ENCODE measurements around the gene HOXB1. TPM values are rescaled to one million over a fixed set of nuclear protein-coding genes. Genes with fewer than 3 reads are reported as not detected.

HOXB1 gene
- total RNA-seq, 1 experiment from 2014 or later = not detected

DNA sequence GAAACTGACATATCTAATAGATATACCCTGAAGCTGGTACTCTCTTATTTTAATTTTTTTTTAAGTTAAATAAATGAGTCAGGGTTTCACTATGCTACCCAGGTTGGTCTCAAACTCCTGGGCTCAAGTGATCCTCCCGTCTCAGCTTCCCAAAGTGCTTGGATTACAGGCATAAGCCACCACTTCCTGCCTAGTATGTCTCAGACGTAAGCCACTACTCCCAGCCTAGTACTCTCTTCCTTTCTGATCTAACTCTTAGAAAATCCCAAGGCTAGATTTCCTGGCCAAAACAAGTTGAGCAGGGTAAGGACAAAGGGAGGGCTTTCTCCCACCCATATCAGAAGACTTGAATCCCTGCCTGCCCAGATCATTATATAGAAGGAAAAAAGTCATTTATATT lies 33.7 kb downstream of the HOXB1 start:
- H3K9me2 ChIP-seq (replicated peaks; ENCODE audit: insufficient read depth, low read length) = no peaks in the 10 kb centered on the region
- no peak overlapping the region for H3K4me2 ChIP-seq (ENCODE audit: low read depth, low read length, poor library complexity, severe bottlenecking)
- H3K9ac ChIP-seq (ENCODE audit: low read length) = no peak overlapping the region
- no peaks in the 10 kb centered on the region for H3K9me3 ChIP-seq (ENCODE audit: low read length)
- no peak for DNase-seq
- H2AFZ ChIP-seq (ENCODE audit: low read length) = no peak overlapping the region
- H3K27ac ChIP-seq (ENCODE audit: low read length) = no peak overlapping the region
- no peaks in the 10 kb centered on the region for H3K27me3 ChIP-seq (ENCODE audit: low read length)
- H3K79me2 ChIP-seq (ENCODE audit: low read length) = no peaks in the 10 kb centered on the region
- no peaks in the 10 kb centered on the region for H3K36me3 ChIP-seq (ENCODE audit: insufficient read depth, low read length)
- no peak overlapping the region for H3K4me3 ChIP-seq (ENCODE audit: low read length)
- no peaks in the 10 kb centered on the region for H3K4me1 ChIP-seq (ENCODE audit: low read length)
- no peaks in the 10 kb centered on the region for H4K20me1 ChIP-seq (ENCODE audit: insufficient read depth, low read depth, low read length)

DNA sequence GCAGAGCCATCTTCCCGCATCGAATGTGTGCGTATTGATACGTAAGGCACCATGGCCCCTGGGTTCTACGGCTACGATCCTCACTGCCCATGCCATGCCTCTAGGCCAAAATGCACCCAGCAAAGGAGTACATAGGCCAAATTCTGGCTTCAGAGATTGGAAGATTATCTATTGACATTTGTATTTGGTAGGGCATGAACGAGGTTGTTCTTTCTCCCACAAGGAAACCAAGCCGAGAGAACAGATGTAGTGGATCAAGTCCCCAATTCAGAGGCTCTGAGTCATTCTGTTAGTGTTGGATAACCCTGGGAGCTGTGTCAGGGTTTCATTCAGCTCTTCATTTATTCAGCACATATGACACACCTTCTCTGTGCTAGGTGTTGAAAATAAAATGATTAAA lies 36.5 kb downstream of the HOXB1 start:
- Histone ChIP-seq H3K36me3 (ENCODE audit: insufficient read depth, low read length) (no peaks in the 10 kb centered on the region), H4K20me1 (ENCODE audit: insufficient read depth, low read depth, low read length) (no peaks in the 10 kb centered on the region), H3K27ac (ENCODE audit: low read length) (no peak overlapping the region), H3K9me3 (ENCODE audit: low read length) (no peaks in the 10 kb centered on the region), H3K9ac (ENCODE audit: low read length) (no peak overlapping the region), H3K4me3 (ENCODE audit: low read length) (no peak overlapping the region), H3K27me3 (ENCODE audit: low read length) (no peaks in the 10 kb centered on the region), H3K4me2 (ENCODE audit: low read depth, low read length, poor library complexity, severe bottlenecking) (no peak overlapping the region), H3K79me2 (ENCODE audit: low read length) (no peaks in the 10 kb centered on the region), H3K4me1 (ENCODE audit: low read length) (no peaks in the 10 kb centered on the region), H2AFZ (ENCODE audit: low read length) (no peak overlapping the region), H3K9me2 (replicated peaks; ENCODE audit: insufficient read depth, low read length) (no peaks in the 10 kb centered on the region)
- DNase-seq = no peak

DNA sequence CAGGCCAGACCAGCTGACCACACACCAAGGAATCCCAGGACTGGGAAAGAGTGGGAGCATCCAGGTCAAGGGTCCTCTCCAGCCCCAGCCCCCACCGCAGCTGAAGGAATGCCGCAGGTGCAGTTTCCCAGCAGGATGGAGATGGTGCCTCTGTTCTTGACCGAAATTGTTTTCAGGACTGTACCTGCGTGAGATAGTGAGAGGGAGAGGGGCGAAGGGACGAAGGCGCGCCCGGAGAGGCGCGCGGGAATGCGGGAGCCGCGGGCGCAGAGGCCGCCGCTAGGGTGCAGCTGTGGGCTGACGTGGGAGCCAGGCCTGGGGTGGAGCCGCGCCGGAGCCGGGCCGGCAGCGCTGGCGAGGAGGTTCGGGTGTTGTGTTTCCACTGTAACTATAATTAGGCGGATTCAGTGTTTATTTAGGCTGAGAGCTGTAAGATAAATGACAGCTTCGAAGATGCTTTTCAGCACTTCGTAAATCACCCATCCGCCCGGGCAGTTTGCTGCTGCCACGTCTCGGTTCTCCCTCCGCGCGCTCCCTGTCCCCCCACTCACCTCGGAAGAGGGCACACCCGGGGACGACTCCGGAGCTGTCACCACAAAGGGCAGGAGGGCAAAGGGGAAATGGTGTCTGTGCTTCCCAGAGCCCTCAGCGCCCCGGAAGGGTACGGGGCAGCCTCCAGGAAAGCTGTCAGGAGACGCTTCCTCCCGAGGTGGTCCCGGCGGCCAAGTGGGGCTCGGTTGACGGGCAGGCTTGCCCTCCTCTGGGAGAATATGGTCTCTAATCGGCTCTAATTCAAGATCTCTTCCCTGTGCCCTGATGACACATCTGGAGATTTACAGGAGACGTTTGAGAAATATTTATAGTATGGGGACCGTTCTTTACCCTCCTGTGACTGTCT lies 38.2 kb downstream of the HOXB1 start:
- Histone ChIP-seq H3K4me2 (ENCODE audit: low read depth, low read length, poor library complexity, severe bottlenecking) (no peak overlapping the region), H3K9me2 (replicated peaks; ENCODE audit: insufficient read depth, low read length) (no peaks in the 10 kb centered on the region), H3K4me3 (ENCODE audit: low read length) (no peak overlapping the region), H3K9ac (ENCODE audit: low read length) (no peak overlapping the region), H3K9me3 (ENCODE audit: low read length) (no peaks in the 10 kb centered on the region), H2AFZ (ENCODE audit: low read length) (no peak overlapping the region), H3K4me1 (ENCODE audit: low read length) (no peaks in the 10 kb centered on the region), H3K79me2 (ENCODE audit: low read length) (no peaks in the 10 kb centered on the region), H3K27me3 (ENCODE audit: low read length) (no peaks in the 10 kb centered on the region), H3K36me3 (ENCODE audit: insufficient read depth, low read length) (no peaks in the 10 kb centered on the region), H3K27ac (ENCODE audit: low read length) (no peak overlapping the region), H4K20me1 (ENCODE audit: insufficient read depth, low read depth, low read length) (no peaks in the 10 kb centered on the region)
- peak; percentile 54 for DNase-seq

DNA sequence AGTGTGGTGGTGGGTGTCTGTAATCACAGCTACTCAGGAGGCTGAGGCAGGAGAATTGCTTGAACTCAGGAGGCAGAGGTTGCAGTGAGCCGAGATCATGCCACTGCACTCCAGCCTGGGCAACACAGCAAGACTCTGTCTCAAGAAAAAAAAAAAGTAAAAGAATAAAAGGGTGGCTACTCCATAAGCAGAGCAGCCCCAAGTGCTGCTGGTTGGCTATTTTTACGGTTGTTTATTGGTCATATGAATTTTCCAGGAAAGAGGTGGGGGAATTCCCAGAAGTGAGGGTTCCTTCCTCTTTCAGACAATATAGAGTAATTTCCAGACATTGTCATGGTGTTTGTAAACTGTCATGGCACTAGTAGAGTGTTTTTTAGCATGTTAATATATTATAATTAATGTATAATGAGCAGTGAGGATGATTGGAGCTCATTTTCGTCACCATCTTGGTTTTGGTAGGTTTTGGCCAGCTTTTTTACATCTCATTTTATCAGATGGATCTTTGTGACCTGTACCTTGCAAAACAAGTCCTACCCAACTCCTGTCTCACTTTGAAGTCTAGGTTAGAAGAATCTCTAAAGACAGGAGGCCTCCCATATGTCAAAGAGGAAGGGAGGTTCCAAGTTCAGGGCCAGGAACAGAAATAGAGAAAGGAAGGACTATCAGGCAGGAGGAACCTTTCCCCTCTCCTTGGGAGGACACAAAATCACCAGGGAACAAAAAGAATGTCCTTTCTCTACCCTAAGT lies 39.1 kb downstream of the HOXB1 start:
- H2AFZ ChIP-seq (ENCODE audit: low read length) = no peak overlapping the region
- H3K27me3 ChIP-seq (ENCODE audit: low read length) = no peaks in the 10 kb centered on the region
- H3K4me2 ChIP-seq (ENCODE audit: low read depth, low read length, poor library complexity, severe bottlenecking) = no peak overlapping the region
- no peaks in the 10 kb centered on the region for H3K36me3 ChIP-seq (ENCODE audit: insufficient read depth, low read length)
- no peaks in the 10 kb centered on the region for H3K79me2 ChIP-seq (ENCODE audit: low read length)
- H3K9me3 ChIP-seq (ENCODE audit: low read length) = no peaks in the 10 kb centered on the region
- no peak overlapping the region for H3K27ac ChIP-seq (ENCODE audit: low read length)
- no peak for DNase-seq
- H3K9ac ChIP-seq (ENCODE audit: low read length) = no peak overlapping the region
- no peak overlapping the region for H3K4me3 ChIP-seq (ENCODE audit: low read length)
- no peaks in the 10 kb centered on the region for H4K20me1 ChIP-seq (ENCODE audit: insufficient read depth, low read depth, low read length)
- H3K4me1 ChIP-seq (ENCODE audit: low read length) = no peaks in the 10 kb centered on the region
- no peaks in the 10 kb centered on the region for H3K9me2 ChIP-seq (replicated peaks; ENCODE audit: insufficient read depth, low read length)

DNA sequence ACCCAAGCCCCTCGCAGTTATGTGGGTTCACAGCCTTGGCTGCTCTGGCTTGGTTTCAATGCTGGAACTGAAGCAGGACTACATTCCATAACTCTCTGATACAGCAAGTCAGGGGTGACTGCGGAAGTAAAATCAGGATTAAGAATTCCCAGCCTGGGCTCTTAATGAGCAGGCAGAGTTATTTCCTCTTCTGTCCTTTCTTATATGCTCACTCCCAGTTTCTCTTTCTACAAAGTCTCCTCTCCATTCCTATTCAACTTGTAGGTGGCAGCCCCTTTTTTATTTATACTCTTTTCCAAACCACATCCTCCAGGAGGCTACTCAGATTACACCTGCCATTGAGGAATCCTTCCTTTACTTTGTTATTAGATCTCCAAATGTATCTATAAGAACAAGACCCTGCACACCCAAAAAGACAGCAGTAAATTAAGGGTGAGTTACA lies 40.3 kb downstream of the HOXB1 start:
- Histone ChIP-seq H3K36me3 (ENCODE audit: insufficient read depth, low read length) (no peaks in the 10 kb centered on the region), H3K4me2 (ENCODE audit: low read depth, low read length, poor library complexity, severe bottlenecking) (no peak overlapping the region), H4K20me1 (ENCODE audit: insufficient read depth, low read depth, low read length) (no peaks in the 10 kb centered on the region), H3K9ac (ENCODE audit: low read length) (no peak overlapping the region), H2AFZ (ENCODE audit: low read length) (no peak overlapping the region), H3K79me2 (ENCODE audit: low read length) (no peaks in the 10 kb centered on the region), H3K9me2 (replicated peaks; ENCODE audit: insufficient read depth, low read length) (no peaks in the 10 kb centered on the region), H3K9me3 (ENCODE audit: low read length) (no peaks in the 10 kb centered on the region), H3K27ac (ENCODE audit: low read length) (no peak overlapping the region), H3K4me3 (ENCODE audit: low read length) (no peak overlapping the region), H3K4me1 (ENCODE audit: low read length) (no peaks in the 10 kb centered on the region), H3K27me3 (ENCODE audit: low read length) (no peaks in the 10 kb centered on the region)
- no peak for DNase-seq

DNA sequence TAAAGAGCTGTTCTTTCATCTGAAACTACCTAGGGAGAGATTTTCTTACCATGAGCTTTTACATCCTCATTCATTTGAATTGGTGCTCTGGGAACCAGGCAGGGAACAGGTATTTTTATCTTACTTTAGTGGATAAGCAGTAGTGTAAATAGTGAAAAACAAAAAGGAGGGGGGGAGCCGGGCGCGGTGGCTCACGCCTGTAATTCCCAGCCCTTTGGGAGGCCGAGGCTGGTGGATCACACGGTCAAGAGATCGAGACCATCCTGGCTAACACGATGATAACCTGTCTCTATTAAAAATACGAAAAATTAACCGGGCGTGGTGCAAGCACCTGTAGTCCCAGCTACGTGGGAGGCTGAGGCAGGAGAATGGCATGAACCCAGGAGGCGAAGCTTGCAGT lies 41.0 kb downstream of the HOXB1 start:
- H3K79me2 ChIP-seq (ENCODE audit: low read length) = no peaks in the 10 kb centered on the region
- no peak overlapping the region for H3K27ac ChIP-seq (ENCODE audit: low read length)
- H3K9me2 ChIP-seq (replicated peaks; ENCODE audit: insufficient read depth, low read length) = no peaks in the 10 kb centered on the region
- H3K4me2 ChIP-seq (ENCODE audit: low read depth, low read length, poor library complexity, severe bottlenecking) = no peak overlapping the region
- no peak overlapping the region for H3K4me3 ChIP-seq (ENCODE audit: low read length)
- no peaks in the 10 kb centered on the region for H3K4me1 ChIP-seq (ENCODE audit: low read length)
- no peaks in the 10 kb centered on the region for H4K20me1 ChIP-seq (ENCODE audit: insufficient read depth, low read depth, low read length)
- DNase-seq = no peak
- H3K36me3 ChIP-seq (ENCODE audit: insufficient read depth, low read length) = no peaks in the 10 kb centered on the region
- no peak overlapping the region for H2AFZ ChIP-seq (ENCODE audit: low read length)
- no peaks in the 10 kb centered on the region for H3K27me3 ChIP-seq (ENCODE audit: low read length)
- H3K9ac ChIP-seq (ENCODE audit: low read length) = no peak overlapping the region
- no peaks in the 10 kb centered on the region for H3K9me3 ChIP-seq (ENCODE audit: low read length)

DNA sequence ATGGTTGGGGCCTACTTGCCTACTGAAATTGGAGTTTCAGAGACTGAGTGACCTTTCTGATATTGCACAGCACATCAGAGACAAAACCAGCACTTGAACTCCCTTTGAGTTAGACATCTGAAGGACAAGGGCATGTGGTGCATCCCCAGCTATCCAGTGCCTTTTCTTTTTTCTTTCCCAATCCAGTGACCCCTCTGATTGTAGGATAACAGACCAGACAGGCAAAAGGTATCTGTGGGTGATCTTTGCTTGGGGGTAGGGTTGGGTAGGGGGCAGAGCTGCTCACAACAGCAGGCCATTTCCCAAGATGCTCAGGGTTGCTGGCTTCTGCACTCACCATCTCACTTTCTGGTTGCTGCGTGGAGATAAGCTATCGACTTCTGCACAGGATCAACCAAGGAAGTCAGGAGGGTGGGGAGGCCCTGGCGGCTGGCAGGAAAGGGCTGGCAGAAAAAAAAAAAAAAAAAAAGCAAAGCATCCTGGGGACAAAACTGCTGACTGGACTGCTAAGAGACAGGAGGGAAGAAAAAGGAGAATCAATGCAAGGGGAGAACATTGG lies 42.2 kb downstream of the HOXB1 start:
- no peak overlapping the region for H3K27ac ChIP-seq (ENCODE audit: low read length)
- no peaks in the 10 kb centered on the region for H3K27me3 ChIP-seq (ENCODE audit: low read length)
- no peak overlapping the region for H2AFZ ChIP-seq (ENCODE audit: low read length)
- H3K4me3 ChIP-seq (ENCODE audit: low read length) = no peak overlapping the region
- no peaks in the 10 kb centered on the region for H3K9me3 ChIP-seq (ENCODE audit: low read length)
- no peak for DNase-seq
- no peaks in the 10 kb centered on the region for H3K36me3 ChIP-seq (ENCODE audit: insufficient read depth, low read length)
- H3K4me2 ChIP-seq (ENCODE audit: low read depth, low read length, poor library complexity, severe bottlenecking) = no peak overlapping the region
- H3K79me2 ChIP-seq (ENCODE audit: low read length) = no peaks in the 10 kb centered on the region
- no peaks in the 10 kb centered on the region for H3K9me2 ChIP-seq (replicated peaks; ENCODE audit: insufficient read depth, low read length)
- H3K9ac ChIP-seq (ENCODE audit: low read length) = no peak overlapping the region
- H3K4me1 ChIP-seq (ENCODE audit: low read length) = peaks cover 9% of the 10 kb centered on the region
- no peaks in the 10 kb centered on the region for H4K20me1 ChIP-seq (ENCODE audit: insufficient read depth, low read depth, low read length)

DNA sequence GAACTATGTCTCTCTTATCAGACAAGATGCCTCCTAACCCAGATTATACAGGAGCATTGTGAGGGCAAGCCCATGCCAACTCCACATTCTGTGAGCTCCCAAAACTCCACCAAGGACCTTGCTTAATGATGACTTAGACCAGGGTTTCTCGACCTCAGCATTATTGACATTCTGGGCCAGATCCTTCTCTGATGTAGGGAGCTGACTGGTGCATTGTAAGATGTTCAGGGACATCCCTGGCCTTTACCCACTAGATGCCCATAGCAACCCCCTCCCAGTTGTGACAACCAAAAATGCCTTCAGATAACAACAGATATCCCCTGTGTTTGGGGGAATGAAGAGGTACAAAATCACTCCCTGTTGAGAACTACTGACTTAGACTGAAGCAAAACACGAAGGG lies 43.6 kb downstream of the HOXB1 start:
- no peak for DNase-seq

More for the DNA sequence above, 43.6 kb downstream of the HOXB1 start:
- Histone ChIP-seq H3K4me1 (ENCODE audit: low read length) (peaks cover 16% of the 10 kb centered on the region), H3K27ac (ENCODE audit: low read length) (no peak overlapping the region), H3K4me2 (ENCODE audit: low read depth, low read length, poor library complexity, severe bottlenecking) (no peak overlapping the region), H3K79me2 (ENCODE audit: low read length) (no peaks in the 10 kb centered on the region), H3K9ac (ENCODE audit: low read length) (no peak overlapping the region), H2AFZ (ENCODE audit: low read length) (no peak overlapping the region), H3K9me2 (replicated peaks; ENCODE audit: insufficient read depth, low read length) (no peaks in the 10 kb centered on the region), H3K27me3 (ENCODE audit: low read length) (no peaks in the 10 kb centered on the region), H3K36me3 (ENCODE audit: insufficient read depth, low read length) (no peaks in the 10 kb centered on the region), H4K20me1 (ENCODE audit: insufficient read depth, low read depth, low read length) (no peaks in the 10 kb centered on the region), H3K9me3 (ENCODE audit: low read length) (no peaks in the 10 kb centered on the region), H3K4me3 (ENCODE audit: low read length) (no peak overlapping the region)
